Hepatocyte (in vitro differentiated cells): ENCODE results near the gene IL20RA. TPM values are rescaled to one million over a fixed set of nuclear protein-coding genes. Genes with fewer than 3 reads are reported as not detected.
A peak's percentile ranks its signal among the peaks of the same experiment; 100 is the strongest.

Experiments
- DNase-seq: peaks from one replicate; pipeline ENCODE4 v3.0.0-alpha.2; 2016; ENCODE audit warnings: low spot score
- H2AFZ ChIP-seq: fragments of 200-600 bp; sonication (generic); 2 replicates; pipeline ENCODE4 v1.6.0; 2016; ENCODE audit warnings: antibody characterized with exemption, mild to moderate bottlenecking
- H3K27ac ChIP-seq: fragments of 200-600 bp; sonication (generic); 2 replicates; pipeline ENCODE4 v1.5.1; 2016; ENCODE audit warnings: mild to moderate bottlenecking
- H3K27me3 ChIP-seq: fragments of 200-600 bp; sonication (generic); 2 replicates; pipeline ENCODE4 v1.6.1; 2016
- H3K36me3 ChIP-seq: fragments of 200-600 bp; sonication (generic); replicated peaks from 2 replicates; pipeline ENCODE4 v1.5.1; 2016; ENCODE audit warnings: low read depth; ENCODE audit not compliant: insufficient read depth
- H3K4me1 ChIP-seq: fragments of 200-600 bp; sonication (generic); 2 replicates; pipeline ENCODE4 v1.5.1; 2016; ENCODE audit warnings: mild to moderate bottlenecking, moderate library complexity; ENCODE audit not compliant: insufficient read depth
- H3K4me2 ChIP-seq: fragments of 200-600 bp; sonication (generic); 2 replicates; pipeline ENCODE4 v1.6.0; 2016
- H3K4me3 ChIP-seq: fragments of 200-600 bp; sonication (generic); 2 replicates; pipeline ENCODE4 v1.5.1; 2016; ENCODE audit warnings: mild to moderate bottlenecking
- H3K79me2 ChIP-seq: fragments of 200-600 bp; sonication (generic); 2 replicates; pipeline ENCODE4 v1.6.0; 2017; ENCODE audit warnings: mild to moderate bottlenecking
- H3K9me2 ChIP-seq: fragments of 200-600 bp; sonication (generic); replicated peaks from 2 replicates; pipeline ENCODE4 v1.6.0; 2017; ENCODE audit warnings: mild to moderate bottlenecking; ENCODE audit not compliant: insufficient read depth
- H3K9me3 ChIP-seq: fragments of 200-600 bp; sonication (generic); 2 replicates; pipeline ENCODE4 v1.5.1; 2016; ENCODE audit warnings: low read depth, mild to moderate bottlenecking
- H4K20me1 ChIP-seq: fragments of 200-600 bp; sonication (generic); 2 replicates; pipeline ENCODE4 v1.6.0; 2016; ENCODE audit warnings: mild to moderate bottlenecking; ENCODE audit not compliant: insufficient read depth, poor library complexity, severe bottlenecking
- EZH2 ChIP-seq: fragments of 200-600 bp; sonication (generic); IDR thresholded peaks from 2 replicates; pipeline ENCODE4 v1.6.1; 2016; ENCODE audit warnings: antibody characterized with exemption, mild to moderate bottlenecking, borderline replicate concordance
- EZH2phosphoT487 ChIP-seq: fragments of 200-600 bp; sonication (generic); IDR thresholded peaks from one replicate; pipeline ENCODE4 v1.6.1; 2018; ENCODE audit warnings: antibody characterized with exemption, mild to moderate bottlenecking, low read depth, moderate library complexity; ENCODE audit not compliant: unreplicated experiment, severe bottlenecking
- WGBS: methylation state at CpG from one replicate; pipeline ENCODE4 v1.1.6; 2016; ENCODE audit warnings: low lambda C conversion rate; ENCODE audit errors: missing lambda C conversion rate; 5-methylcytosine and 5-hydroxymethylcytosine counted together
- polyA plus RNA-seq: library from polyadenylated mRNA; unstranded; fragments of >200 nt; fragmentation: Nextera tagmentation; extraction: Ambion mirVana; gene quantifications from 2 replicates; pipeline ENCODE4 v1.2.1, GENCODE V29; 2016
- total RNA-seq: library from RNA; depleted of rRNA; stranded (reverse); fragments of >200 nt; gene quantifications from 2 replicates; pipeline ENCODE4 v1.2.3, GENCODE V29; 2014
- TF ChIP-seq, protein P1 (sequence below): fragments of 200-600 bp; sonication (generic); IDR thresholded peaks from 2 replicates; pipeline ENCODE4 v1.5.1; 2016; ENCODE audit warnings: antibody characterized with exemption, mild to moderate bottlenecking; ENCODE audit not compliant: poor library complexity

The IL20RA gene, protein sequence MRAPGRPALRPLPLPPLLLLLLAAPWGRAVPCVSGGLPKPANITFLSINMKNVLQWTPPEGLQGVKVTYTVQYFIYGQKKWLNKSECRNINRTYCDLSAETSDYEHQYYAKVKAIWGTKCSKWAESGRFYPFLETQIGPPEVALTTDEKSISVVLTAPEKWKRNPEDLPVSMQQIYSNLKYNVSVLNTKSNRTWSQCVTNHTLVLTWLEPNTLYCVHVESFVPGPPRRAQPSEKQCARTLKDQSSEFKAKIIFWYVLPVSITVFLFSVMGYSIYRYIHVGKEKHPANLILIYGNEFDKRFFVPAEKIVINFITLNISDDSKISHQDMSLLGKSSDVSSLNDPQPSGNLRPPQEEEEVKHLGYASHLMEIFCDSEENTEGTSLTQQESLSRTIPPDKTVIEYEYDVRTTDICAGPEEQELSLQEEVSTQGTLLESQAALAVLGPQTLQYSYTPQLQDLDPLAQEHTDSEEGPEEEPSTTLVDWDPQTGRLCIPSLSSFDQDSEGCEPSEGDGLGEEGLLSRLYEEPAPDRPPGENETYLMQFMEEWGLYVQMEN
- total RNA-seq (0.32 and 0.63 TPM in 2 replicates), polyA plus RNA-seq (0.52 TPM in 1 of 2 replicates, not detected in the other)

DNA sequence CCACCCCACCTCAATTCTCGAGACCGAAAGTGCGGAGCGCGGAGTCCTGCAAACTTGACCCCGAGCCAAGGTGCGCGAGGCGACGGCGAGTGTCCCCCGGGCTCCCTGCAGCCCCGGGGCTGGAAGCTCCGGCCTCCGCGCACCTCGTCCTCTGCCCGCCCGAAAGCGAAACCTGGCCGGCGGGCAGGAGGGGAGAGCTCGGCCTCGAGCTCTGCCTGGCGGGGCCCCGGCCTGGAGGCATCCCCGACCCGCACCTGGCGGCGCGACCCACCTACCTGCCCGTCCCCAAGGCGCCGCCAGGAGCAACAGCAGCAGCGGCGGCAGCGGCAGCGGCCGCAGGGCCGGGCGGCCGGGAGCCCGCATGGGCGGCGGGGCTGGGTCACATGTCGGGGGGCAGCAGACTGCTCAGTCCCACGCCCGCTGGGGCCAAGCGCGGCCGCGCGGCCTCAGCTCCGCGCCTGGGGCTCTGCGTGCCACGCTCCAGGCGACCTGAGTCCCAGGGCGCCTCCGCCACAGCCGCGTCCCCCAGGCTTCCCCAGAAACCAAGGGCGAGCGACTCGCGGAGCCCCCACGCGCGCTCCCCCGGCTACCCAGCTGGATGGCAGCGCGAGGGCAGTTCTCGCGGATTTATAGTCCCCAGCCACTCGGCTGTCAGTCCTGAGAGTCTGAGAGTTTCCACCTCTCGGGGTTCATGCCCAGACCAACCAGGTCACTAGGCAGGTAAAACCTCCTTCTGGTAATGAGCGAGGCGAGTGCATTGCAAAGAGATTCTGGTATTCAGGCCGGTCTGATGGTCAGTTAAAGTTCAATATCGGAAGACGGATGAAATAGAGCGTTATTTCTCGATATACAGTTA lies at the start of gene IL20RA:
IL20RA (minus strand) TSS at position 600 of the 856 bp plus-strand sequence; CDS start at position 363, 237 bp downstream.
- peak; percentile 53 for DNase-seq
- H3K9me2 ChIP-seq, result no peaks in the 10 kb centered on the region
- peak within 1 kb of the TSS; percentile 37 for H2AFZ ChIP-seq
- peak within 1 kb of the TSS; percentile 84 for H3K4me2 ChIP-seq
- no peak for TF ChIP-seq EZH2
- TF ChIP-seq, protein P1, sequence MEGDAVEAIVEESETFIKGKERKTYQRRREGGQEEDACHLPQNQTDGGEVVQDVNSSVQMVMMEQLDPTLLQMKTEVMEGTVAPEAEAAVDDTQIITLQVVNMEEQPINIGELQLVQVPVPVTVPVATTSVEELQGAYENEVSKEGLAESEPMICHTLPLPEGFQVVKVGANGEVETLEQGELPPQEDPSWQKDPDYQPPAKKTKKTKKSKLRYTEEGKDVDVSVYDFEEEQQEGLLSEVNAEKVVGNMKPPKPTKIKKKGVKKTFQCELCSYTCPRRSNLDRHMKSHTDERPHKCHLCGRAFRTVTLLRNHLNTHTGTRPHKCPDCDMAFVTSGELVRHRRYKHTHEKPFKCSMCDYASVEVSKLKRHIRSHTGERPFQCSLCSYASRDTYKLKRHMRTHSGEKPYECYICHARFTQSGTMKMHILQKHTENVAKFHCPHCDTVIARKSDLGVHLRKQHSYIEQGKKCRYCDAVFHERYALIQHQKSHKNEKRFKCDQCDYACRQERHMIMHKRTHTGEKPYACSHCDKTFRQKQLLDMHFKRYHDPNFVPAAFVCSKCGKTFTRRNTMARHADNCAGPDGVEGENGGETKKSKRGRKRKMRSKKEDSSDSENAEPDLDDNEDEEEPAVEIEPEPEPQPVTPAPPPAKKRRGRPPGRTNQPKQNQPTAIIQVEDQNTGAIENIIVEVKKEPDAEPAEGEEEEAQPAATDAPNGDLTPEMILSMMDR, result no peak
- no peak for TF ChIP-seq EZH2phosphoT487
- H3K4me3 ChIP-seq, result peak within 1 kb of the TSS; percentile 91
- H3K27me3 ChIP-seq, result peaks cover 25% of the 10 kb centered on the region
- WGBS, result 14% methylated on average over 67 of the region's 83 CpGs
- H3K9me3 ChIP-seq, result no peaks in the 10 kb centered on the region
- no peaks in the 10 kb centered on the region for H3K79me2 ChIP-seq
- no peaks in the 10 kb centered on the region for H4K20me1 ChIP-seq
- no peak within 1 kb of the TSS for H3K27ac ChIP-seq
- no peaks in the 10 kb centered on the region for H3K36me3 ChIP-seq
- H3K4me1 ChIP-seq, result no peaks in the 10 kb centered on the region

DNA sequence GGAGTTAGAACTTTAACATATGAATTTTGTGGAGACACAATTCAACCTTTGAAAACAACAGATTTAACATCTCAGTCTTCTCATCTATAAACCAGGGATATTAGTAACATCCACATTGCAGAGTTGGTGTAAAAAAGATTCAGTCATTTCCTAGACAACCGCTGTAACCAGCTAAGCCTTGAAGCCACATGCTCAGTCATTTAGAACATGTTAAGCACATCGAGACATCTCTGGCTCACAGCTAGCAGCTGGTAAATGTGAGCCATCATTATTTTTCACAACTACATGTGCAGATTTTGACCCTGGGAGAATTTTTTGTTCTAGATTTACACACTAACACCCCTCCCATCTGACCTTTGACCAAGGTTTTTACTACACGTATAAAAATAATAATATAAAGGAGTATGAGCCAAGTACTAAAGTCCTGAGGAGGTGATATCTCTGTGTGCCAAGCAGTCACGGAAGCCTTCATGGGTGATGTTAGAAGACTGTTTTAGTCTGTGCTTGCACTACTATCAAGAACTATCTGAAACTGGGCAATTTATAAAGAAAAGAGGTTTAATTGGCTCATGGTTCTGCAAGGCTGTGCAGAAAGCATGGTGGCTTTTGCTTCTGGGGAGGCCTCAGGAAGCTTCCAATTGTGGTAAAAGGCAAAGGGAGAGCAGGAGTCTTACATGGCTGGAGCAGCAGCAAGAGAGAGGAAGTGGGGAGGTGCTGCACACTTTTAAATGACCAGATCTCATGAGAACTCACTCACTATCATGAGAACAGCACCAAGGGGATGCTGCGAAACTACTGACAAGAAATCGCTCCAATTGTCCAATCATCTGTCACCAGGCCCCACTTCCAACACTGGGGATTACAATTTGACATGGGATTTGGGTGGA lies 48.7 kb upstream of the IL20RA start:
- no peak for TF ChIP-seq EZH2phosphoT487
- no peak for TF ChIP-seq EZH2
- TF ChIP-seq, protein P1, result no peak
- Histone ChIP-seq H3K79me2 (no peaks in the 10 kb centered on the region), H3K9me2 (no peaks in the 10 kb centered on the region), H2AFZ (no peak overlapping the region), H3K36me3 (no peaks in the 10 kb centered on the region), H4K20me1 (no peaks in the 10 kb centered on the region), H3K27ac (no peak overlapping the region), H3K4me2 (no peak overlapping the region), H3K9me3 (no peaks in the 10 kb centered on the region), H3K4me3 (no peak overlapping the region), H3K4me1 (no peaks in the 10 kb centered on the region), H3K27me3 (no peaks in the 10 kb centered on the region)
- 86% methylated on average over 6 of the region's 6 CpGs for WGBS
- no peak for DNase-seq

DNA sequence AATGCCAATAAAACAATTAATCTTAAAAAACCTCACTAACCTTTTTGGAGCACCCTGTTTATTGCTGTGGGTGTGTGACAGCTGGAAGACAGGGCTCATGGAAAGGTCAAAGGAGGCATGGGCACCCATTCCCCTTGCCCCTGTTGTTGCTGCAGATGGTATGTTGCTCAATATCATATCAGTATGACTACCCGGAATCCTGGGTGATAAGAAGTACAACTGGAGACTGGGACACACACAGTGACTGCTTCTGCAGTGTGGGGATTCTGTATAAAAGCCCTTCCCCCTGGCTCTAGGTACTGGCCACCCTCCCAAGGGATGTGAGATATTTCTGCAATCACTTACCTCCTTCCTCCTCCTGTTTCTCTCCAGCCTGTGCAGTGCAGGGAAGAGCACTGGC lies 47.3 kb upstream of the IL20RA start:
- Histone ChIP-seq H3K9me2 (no peaks in the 10 kb centered on the region), H3K79me2 (no peaks in the 10 kb centered on the region), H3K9me3 (no peaks in the 10 kb centered on the region), H3K27ac (no peak overlapping the region), H2AFZ (no peak overlapping the region), H3K4me2 (no peak overlapping the region), H3K27me3 (no peaks in the 10 kb centered on the region), H3K4me1 (no peaks in the 10 kb centered on the region), H3K4me3 (no peak overlapping the region), H4K20me1 (no peaks in the 10 kb centered on the region), H3K36me3 (no peaks in the 10 kb centered on the region)
- WGBS, result 50% methylated on average over 1 of the region's 1 CpG
- TF ChIP-seq EZH2phosphoT487, result no peak
- TF ChIP-seq, protein P1, result no peak
- DNase-seq, result no peak
